Stimulated activated CD4-positive, alpha-beta T cell treated with anti-CD3 and anti-CD28 coated beads, Interleukin-12 subunit alpha, Interleukin-12 subunit beta, amount 100 ng/mL, for 24 hours (primary cell): ENCODE data around the gene JCAD.

Experiments
- DNase-seq, 2 experiments: peaks; one replicate each; pipeline ENCODE4 v3.0.0-alpha.2; 2020; ENCODE audit warnings: low read depth in 2 of 2

JCAD gene

GRCh38 chr10:30074090-30074489 is 14.7 kb upstream of the JCAD start:
- DNase-seq = no peak

GRCh38 chr10:30073767-30074060 is 14.3 kb upstream of the JCAD start:
- DNase-seq = no peak

- no peak for DNase-seq
These were observed 13.8 kb upstream of the JCAD start for GRCh38 chr10:30073045-30073766.

GRCh38 chr10:30072068-30072467 is 12.7 kb upstream of the JCAD start:
- no peak for DNase-seq

GRCh38 chr10:30070001-30070685 is 10.8 kb upstream of the JCAD start:
- no peak for DNase-seq

- DNase-seq = no peak
These were observed 9.3 kb upstream of the JCAD start for GRCh38 chr10:30068492-30069223.

GRCh38 chr10:30063099-30063498 is 3.7 kb upstream of the JCAD start:
- no peak for DNase-seq

GRCh38 chr10:30062582-30062981 is 3.2 kb upstream of the JCAD start:
- no peak for DNase-seq

- DNase-seq = no peak
These were observed 2.7 kb upstream of the JCAD start for GRCh38 chr10:30062090-30062489.

- DNase-seq = no peak
These were observed 735 bp downstream of the JCAD start for GRCh38 chr10:30058570-30059132.

GRCh38 chr10:30057894-30058556 is 1.4 kb downstream of the JCAD start:
- no peak for DNase-seq

GRCh38 chr10:30057421-30057841 is 2.0 kb downstream of the JCAD start:
- no peak for DNase-seq

GRCh38 chr10:30056767-30057355 is 2.5 kb downstream of the JCAD start:
- no peak for DNase-seq

- no peak for DNase-seq
These were observed 3.1 kb downstream of the JCAD start for GRCh38 chr10:30056281-30056680.

- DNase-seq = no peak
These were observed 4.1 kb downstream of the JCAD start for GRCh38 chr10:30055226-30055662.

- no peak for DNase-seq
These were observed 7.3 kb downstream of the JCAD start for GRCh38 chr10:30052062-30052461.

- no peak for DNase-seq
These were observed 8.2 kb downstream of the JCAD start for GRCh38 chr10:30051220-30051619.

- no peak for DNase-seq
These were observed 9.0 kb downstream of the JCAD start for GRCh38 chr10:30050411-30050810.

GRCh38 chr10:30048768-30049517 is 10.4 kb downstream of the JCAD start:
- DNase-seq = no peak

GRCh38 chr10:30047924-30048531 is 11.4 kb downstream of the JCAD start:
- no peak for DNase-seq

- no peak for DNase-seq
These were observed 12.0 kb downstream of the JCAD start for GRCh38 chr10:30047430-30047829.
